K562 (cell line): Measurements from ENCODE around the gene SF3A2. TPM values are rescaled to one million over a fixed set of nuclear protein-coding genes. Genes with fewer than 3 reads are reported as not detected.

Source experiments
- ATAC-seq: fragments of 200-7000 bp; cut with Tn5 transposase; 3 replicates; pipeline ENCODE4 v1.9.1; 2020; ENCODE audit warnings: moderate library complexity
- BruUV-seq: library from RNA; stranded (reverse); fragments of 400-500 nt; replicated peaks from 2 replicates; lab custom pipeline; 2021; lab: Mats Ljungman, UMichigan
- CTCF ChIA-PET: fragments of 300-600 bp; formaldehyde crosslinking; extraction: SDS; loops from one replicate; lab custom pipeline; 2021; ENCODE audit warnings: low intra/inter-chr PET ratio; lab: Yijun Ruan, JAX
- POLR2A ChIA-PET: fragments of 300-600, 350-650 bp; sonication (Branson Sonifier 250); formaldehyde crosslinking; extraction: SDS; loops from one replicate; lab custom pipeline; 2021; ENCODE audit warnings: antibody characterized with exemption, inconsistent platforms; lab: Yijun Ruan, JAX
- DNase-seq, 4 experiments: peaks; one replicate each; pipeline versions ENCODE4 v3.0.0 to v3.0.0-alpha.2; 2011 to 2018; ENCODE audit warnings: low spot score in 3 of 4, mixed read lengths in 3 of 4; ENCODE audit errors: extremely low read depth in 1 of 4
- FAIRE-seq: peaks from 2 replicates; lab custom pipeline; 2011; peaks lifted over from hg19 to GRCh38; lab: Jason Lieb, UNC
- H2AFZ ChIP-seq: 2 replicates; pipeline ENCODE4 v1.6.0; 2011; ENCODE audit warnings: low read depth, low read length, control low read depth, inconsistent platforms
- H3K27ac ChIP-seq: fragments of 200-600 bp; 3 replicates; pipeline ENCODE4 v1.8.0; 2011; ENCODE audit warnings: low read depth, mild to moderate bottlenecking, control low read depth, inconsistent platforms, low read length, moderate library complexity, mixed read lengths; ENCODE audit errors: extremely low read depth
- H3K27me3 ChIP-seq, 2 experiments: fragments of 300-600 bp in 1 of 2; 2 replicates in 1 of 2; 3 replicates in 1 of 2; pipeline versions ENCODE4 v1.6.0 to v1.8.0; 2011; ENCODE audit warnings: inconsistent platforms in 2 of 2, low read length in 2 of 2, mild to moderate bottlenecking in 1 of 2, mixed read lengths in 1 of 2, moderate library complexity in 1 of 2; ENCODE audit not compliant: control insufficient read depth in 2 of 2, insufficient read depth in 2 of 2
- H3K36me3 ChIP-seq: fragments of 300-600 bp; 3 replicates; pipeline ENCODE4 v1.8.0; 2011; ENCODE audit warnings: mild to moderate bottlenecking, low read length, inconsistent platforms; ENCODE audit not compliant: control insufficient read depth, insufficient read depth
- H3K4me1 ChIP-seq, 2 experiments: fragments of 200-600 bp in 1 of 2; replicated peaks in 1 of 2; 2 replicates in 1 of 2; 3 replicates in 1 of 2; pipeline versions ENCODE4 v1.5.1 to v1.8.0; 2011; ENCODE audit warnings: inconsistent platforms in 2 of 2, low read length in 2 of 2, mild to moderate bottlenecking in 1 of 2, mixed read lengths in 1 of 2, moderate library complexity in 1 of 2; ENCODE audit not compliant: control insufficient read depth in 2 of 2, insufficient read depth in 2 of 2
- H3K4me2 ChIP-seq: 2 replicates; pipeline ENCODE4 v1.6.1; 2011; ENCODE audit warnings: low read length, control low read depth, inconsistent platforms, mixed read lengths; ENCODE audit not compliant: insufficient read depth
- H3K4me3 ChIP-seq: fragments of 200-600 bp; sonication (generic), shearing (Covaris generic); 2 replicates; pipeline ENCODE4 v1.5.1; 2016; ENCODE audit warnings: control low read depth, inconsistent platforms
- H3K79me2 ChIP-seq: fragments of 200-600 bp; 3 replicates; pipeline ENCODE4 v1.8.0; 2011; ENCODE audit warnings: low read length, inconsistent platforms; ENCODE audit not compliant: control insufficient read depth, insufficient read depth
- H3K9ac ChIP-seq, 2 experiments: 2 replicates each; pipeline versions ENCODE4 v1.6.0 to v1.6.1; 2011; ENCODE audit warnings: low read depth in 2 of 2, low read length in 2 of 2, control low read depth in 1 of 2, inconsistent platforms in 1 of 2, mild to moderate bottlenecking in 1 of 2, mixed read lengths in 1 of 2; ENCODE audit not compliant: insufficient read depth in 1 of 2
- H3K9me1 ChIP-seq: one replicate; pipeline ENCODE4 v1.6.0; 2011; ENCODE audit warnings: inconsistent platforms, mild to moderate bottlenecking, low read length, moderate library complexity; ENCODE audit not compliant: control insufficient read depth, insufficient read depth
- H3K9me3 ChIP-seq: replicated peaks from 2 replicates; pipeline ENCODE4 v1.5.1; 2011; ENCODE audit warnings: low read depth, low read length, inconsistent platforms; ENCODE audit not compliant: control insufficient read depth, insufficient read depth
- H4K20me1 ChIP-seq: replicated peaks from 2 replicates; pipeline ENCODE4 v1.6.1; 2011; ENCODE audit warnings: low read length, inconsistent platforms, mixed read lengths; ENCODE audit not compliant: control insufficient read depth, insufficient read depth
- ADNP ChIP-seq: fragments of 200-800 bp; sonication (Bioruptor generic); IDR thresholded peaks from 2 replicates; pipeline ENCODE4 v1.6.1; 2016; ENCODE audit warnings: missing genetic modification characterization, missing compliant biosample characterization
- ASH1L ChIP-seq: fragments of 450-650 bp; IDR thresholded peaks from 2 replicates; pipeline ENCODE4 v1.6.1; 2018; ENCODE audit warnings: borderline replicate concordance, mild to moderate bottlenecking, low read depth; ENCODE audit not compliant: partially characterized antibody
- FOXK2 ChIP-seq, 2 experiments: fragments of 450-650 bp; IDR thresholded peaks in 1 of 2; conservative IDR thresholded peaks in 1 of 2; 2 replicates each; pipeline ENCODE4 v1.6.1; 2016; ENCODE audit warnings: low read depth in 2 of 2, mild to moderate bottlenecking in 1 of 2
- HNRNPLL ChIP-seq: fragments of 200-400 bp; formaldehyde crosslinking; IDR thresholded peaks from 2 replicates; pipeline ENCODE4 v1.6.1; 2017; ENCODE audit warnings: low read length, low read depth, mild to moderate bottlenecking; ENCODE audit not compliant: poor library complexity, severe bottlenecking
- HNRNPUL1 ChIP-seq: fragments of 200-400 bp; formaldehyde crosslinking; IDR thresholded peaks from 2 replicates; pipeline ENCODE4 v1.6.1; 2017; ENCODE audit warnings: low read length
- MEF2D ChIP-seq: conservative IDR thresholded peaks from 2 replicates; pipeline ENCODE4 v1.6.1; 2016; ENCODE audit warnings: low read depth, missing genetic modification characterization, missing compliant biosample characterization
- MYNN ChIP-seq, 2 experiments: sonication (generic); formaldehyde crosslinking in 1 of 2; IDR thresholded peaks; 2 replicates each; pipeline versions ENCODE4 v1.5.0 to v1.6.1; 2016 to 2020; ENCODE audit warnings: antibody characterized with exemption in 1 of 2, missing genetic modification reagents in 1 of 2
- POLR2G ChIP-seq: fragments of 200-400 bp; formaldehyde crosslinking; IDR thresholded peaks from 2 replicates; pipeline ENCODE4 v1.6.1; 2017; ENCODE audit warnings: low read depth, mild to moderate bottlenecking, antibody characterized with exemption, low read length, moderate library complexity
- PTRF ChIP-seq: fragments of 450-650 bp; IDR thresholded peaks from 2 replicates; pipeline ENCODE4 v1.6.1; 2016; ENCODE audit warnings: mild to moderate bottlenecking, missing genetic modification characterization, missing compliant biosample characterization
- ZKSCAN3 ChIP-seq: fragments of 250-450 bp; sonication (Bioruptor Pico); IDR thresholded peaks from 2 replicates; pipeline ENCODE4 v1.4.0; 2020
- ZNF121 ChIP-seq: sonication (generic); formaldehyde crosslinking; conservative IDR thresholded peaks from 2 replicates; pipeline ENCODE4 v1.8.0; 2022; ENCODE audit warnings: missing genetic modification reagents
- ZNF133 ChIP-seq: fragments of 250-450 bp; sonication (Bioruptor Pico); IDR thresholded peaks from 2 replicates; pipeline ENCODE4 v1.4.0; 2020; ENCODE audit warnings: mild to moderate bottlenecking
- ZNF140 ChIP-seq: fragments of 250-450 bp; sonication (Bioruptor Pico); IDR thresholded peaks from 2 replicates; pipeline ENCODE4 v1.8.0; 2021; ENCODE audit warnings: moderate library complexity, mild to moderate bottlenecking, inconsistent platforms
- WGBS: fragments of 100-300 bp; shearing (Covaris generic); methylation state at CpG from one replicate; pipeline ENCODE4 v1.1.6; 2016; ENCODE audit warnings: low coverage, mixed read lengths; ENCODE audit not compliant: insufficient coverage; ENCODE audit errors: missing lambda C conversion rate; 5-methylcytosine and 5-hydroxymethylcytosine counted together
- in situ Hi-C: fragments of 300-500 bp; cut with MboI; formaldehyde crosslinking; loops from 4 replicates; pipeline ENCODE4 v1.15.0; 2018; ENCODE audit warnings: inconsistent platforms, mixed read lengths
- intact Hi-C: fragments of 100-400 bp; cut with micrococcal nuclease; formaldehyde crosslinking; loops from 2 replicates; pipeline ENCODE4 v1.14.2; 2022
- polyA plus RNA-seq, 8 experiments: library from polyadenylated mRNA; depleted of rRNA in 4 of 8; stranded (reverse) in 5 of 8; unstranded in 3 of 8; fragments of >200 nt; fragmentation: Nextera tagmentation in 2 of 8; fragmentation: Illumina TruSeq in 1 of 8; extraction: Ambion mirVana in 2 of 8; extraction: Trizol in 1 of 8; gene quantifications; 2 replicates each; pipeline versions ENCODE4 v1.2.1 to v1.2.3, GENCODE V29; 2011 to 2014; ENCODE audit warnings: inconsistent platforms in 1 of 8, missing spikeins in 1 of 8
- total RNA-seq, 7 experiments: library from RNA; depleted of rRNA in 6 of 7; stranded (reverse); fragments of >200 nt in 6 of 7; fragmentation: Illumina TruSeq in 2 of 7; extraction: Trizol in 2 of 7; gene quantifications; 2 replicates each; pipeline versions ENCODE4 v1.2.1 to v1.2.3, GENCODE V29; 2011 to 2021; ENCODE audit warnings: low replicate concordance in 1 of 7
- TF ChIP-seq, protein P1 (sequence below): fragments of 250-450 bp; sonication (Bioruptor Pico); IDR thresholded peaks from 2 replicates; pipeline ENCODE4 v1.8.0; 2022; ENCODE audit warnings: moderate library complexity, mild to moderate bottlenecking, inconsistent platforms
- TF ChIP-seq, protein P2 (sequence below): fragments of 450-650 bp; IDR thresholded peaks from 2 replicates; pipeline ENCODE4 v1.6.1; 2016; ENCODE audit warnings: borderline replicate concordance
- TF ChIP-seq, protein P3 (sequence below): sonication (generic); formaldehyde crosslinking; IDR thresholded peaks from 2 replicates; pipeline ENCODE4 v1.8.1; 2023; ENCODE audit warnings: mild to moderate bottlenecking, missing genetic modification reagents
- TF ChIP-seq, protein P4 (sequence below): sonication (generic); formaldehyde crosslinking; IDR thresholded peaks from 2 replicates; pipeline ENCODE4 v1.8.1; 2023; ENCODE audit warnings: mild to moderate bottlenecking, missing genetic modification reagents, moderate library complexity

Gene SF3A2
- total and polyA plus RNA-seq, 9 of the 15 experiments (the other 6 are each of a cell fraction or from before 2014, with no cell fraction given), result 0.17 to 194 (median 22.8) TPM

DNA sequence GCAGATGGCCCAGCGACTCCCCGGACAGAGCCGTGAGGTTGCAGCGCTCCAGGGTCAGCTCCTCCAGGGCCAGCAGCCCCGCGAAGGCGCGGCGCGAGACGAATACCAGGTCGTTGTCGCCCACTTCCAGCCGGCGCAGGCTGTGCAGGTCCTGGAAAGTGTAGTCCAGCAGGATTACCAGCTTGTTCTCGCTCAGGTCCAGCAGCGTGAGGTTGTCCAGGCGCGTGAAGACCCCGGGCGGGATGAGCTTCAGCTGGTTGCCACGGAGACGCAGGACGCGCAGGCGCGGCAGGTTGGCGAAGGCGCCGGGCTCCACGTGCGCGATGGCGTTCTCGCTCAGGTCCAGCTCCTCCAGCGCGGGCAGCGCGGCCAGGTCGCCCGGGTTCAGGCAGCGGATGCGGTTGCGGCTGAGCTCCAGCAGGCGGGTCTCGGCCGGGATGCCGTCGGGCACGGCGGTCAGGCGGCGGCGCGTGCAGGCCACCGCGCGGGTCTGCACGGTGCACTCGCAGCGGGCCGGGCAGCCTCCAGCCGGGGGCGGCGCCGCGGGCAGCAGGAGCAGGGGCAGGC lies 54.6 kb downstream of the SF3A2 start:
- H3K4me2 ChIP-seq, result no peak overlapping the region
- no peak overlapping the region for H2AFZ ChIP-seq
- H3K9me1 ChIP-seq, result peaks cover 2% of the 10 kb centered on the region
- TF ChIP-seq ZNF121 (CRISPR knock-in tag) (no peak), ZNF140 (CRISPR knock-in tag) (no peak), ZKSCAN3 (no peak), MEF2D (tag) (no peak), ZNF133 (CRISPR knock-in tag) (no peak), HNRNPUL1 (no peak), MYNN (IDR thresholded peaks at IDR 0.05) (no peak), MYNN (CRISPR knock-in tag; IDR thresholded peaks at IDR 0.05) (no peak), ADNP (tag) (no peak), ASH1L (no peak), FOXK2 (conservative IDR thresholded peaks at IDR 0.05 in 1 of 2, IDR thresholded peaks at IDR 0.05 in 1 of 2; ENCODE audit: low read depth in 2 of 2) (no peak), PTRF (tag) (no peak), HNRNPLL (no peak), POLR2G (0 out of 2 replicates have a peak, but pooled peaks have one; percentile 47)
- TF ChIP-seq, protein P1, sequence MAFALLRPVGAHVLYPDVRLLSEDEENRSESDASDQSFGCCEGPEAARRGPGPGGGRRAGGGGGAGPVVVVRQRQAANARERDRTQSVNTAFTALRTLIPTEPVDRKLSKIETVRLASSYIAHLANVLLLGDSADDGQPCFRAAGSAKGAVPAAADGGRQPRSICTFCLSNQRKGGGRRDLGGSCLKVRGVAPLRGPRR (CRISPR knock-in tag), result no peak
- TF ChIP-seq, protein P2, sequence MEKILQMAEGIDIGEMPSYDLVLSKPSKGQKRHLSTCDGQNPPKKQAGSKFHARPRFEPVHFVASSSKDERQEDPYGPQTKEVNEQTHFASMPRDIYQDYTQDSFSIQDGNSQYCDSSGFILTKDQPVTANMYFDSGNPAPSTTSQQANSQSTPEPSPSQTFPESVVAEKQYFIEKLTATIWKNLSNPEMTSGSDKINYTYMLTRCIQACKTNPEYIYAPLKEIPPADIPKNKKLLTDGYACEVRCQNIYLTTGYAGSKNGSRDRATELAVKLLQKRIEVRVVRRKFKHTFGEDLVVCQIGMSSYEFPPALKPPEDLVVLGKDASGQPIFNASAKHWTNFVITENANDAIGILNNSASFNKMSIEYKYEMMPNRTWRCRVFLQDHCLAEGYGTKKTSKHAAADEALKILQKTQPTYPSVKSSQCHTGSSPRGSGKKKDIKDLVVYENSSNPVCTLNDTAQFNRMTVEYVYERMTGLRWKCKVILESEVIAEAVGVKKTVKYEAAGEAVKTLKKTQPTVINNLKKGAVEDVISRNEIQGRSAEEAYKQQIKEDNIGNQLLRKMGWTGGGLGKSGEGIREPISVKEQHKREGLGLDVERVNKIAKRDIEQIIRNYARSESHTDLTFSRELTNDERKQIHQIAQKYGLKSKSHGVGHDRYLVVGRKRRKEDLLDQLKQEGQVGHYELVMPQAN, result no peak
- TF ChIP-seq, protein P3, sequence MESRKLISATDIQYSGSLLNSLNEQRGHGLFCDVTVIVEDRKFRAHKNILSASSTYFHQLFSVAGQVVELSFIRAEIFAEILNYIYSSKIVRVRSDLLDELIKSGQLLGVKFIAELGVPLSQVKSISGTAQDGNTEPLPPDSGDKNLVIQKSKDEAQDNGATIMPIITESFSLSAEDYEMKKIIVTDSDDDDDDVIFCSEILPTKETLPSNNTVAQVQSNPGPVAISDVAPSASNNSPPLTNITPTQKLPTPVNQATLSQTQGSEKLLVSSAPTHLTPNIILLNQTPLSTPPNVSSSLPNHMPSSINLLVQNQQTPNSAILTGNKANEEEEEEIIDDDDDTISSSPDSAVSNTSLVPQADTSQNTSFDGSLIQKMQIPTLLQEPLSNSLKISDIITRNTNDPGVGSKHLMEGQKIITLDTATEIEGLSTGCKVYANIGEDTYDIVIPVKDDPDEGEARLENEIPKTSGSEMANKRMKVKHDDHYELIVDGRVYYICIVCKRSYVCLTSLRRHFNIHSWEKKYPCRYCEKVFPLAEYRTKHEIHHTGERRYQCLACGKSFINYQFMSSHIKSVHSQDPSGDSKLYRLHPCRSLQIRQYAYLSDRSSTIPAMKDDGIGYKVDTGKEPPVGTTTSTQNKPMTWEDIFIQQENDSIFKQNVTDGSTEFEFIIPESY (CRISPR knock-in tag), result peak; percentile 61
- TF ChIP-seq, protein P4, sequence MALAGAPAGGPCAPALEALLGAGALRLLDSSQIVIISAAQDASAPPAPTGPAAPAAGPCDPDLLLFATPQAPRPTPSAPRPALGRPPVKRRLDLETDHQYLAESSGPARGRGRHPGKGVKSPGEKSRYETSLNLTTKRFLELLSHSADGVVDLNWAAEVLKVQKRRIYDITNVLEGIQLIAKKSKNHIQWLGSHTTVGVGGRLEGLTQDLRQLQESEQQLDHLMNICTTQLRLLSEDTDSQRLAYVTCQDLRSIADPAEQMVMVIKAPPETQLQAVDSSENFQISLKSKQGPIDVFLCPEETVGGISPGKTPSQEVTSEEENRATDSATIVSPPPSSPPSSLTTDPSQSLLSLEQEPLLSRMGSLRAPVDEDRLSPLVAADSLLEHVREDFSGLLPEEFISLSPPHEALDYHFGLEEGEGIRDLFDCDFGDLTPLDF, result no peak
- no peaks in the 10 kb centered on the region for H4K20me1 ChIP-seq
- no peaks in the 10 kb centered on the region for H3K36me3 ChIP-seq
- intact Hi-C loops, result no loop called here
- H3K4me3 ChIP-seq, result no peak overlapping the region
- peaks cover 10 to 56% of the 10 kb centered on the region in 2 experiments for H3K4me1 ChIP-seq
- 98% methylated on average over 33 of the region's 67 CpGs for WGBS
- no peak for FAIRE-seq
- POLR2A ChIA-PET, result interaction anchor here (0.6 to 2.3 kb wide), 5 partner anchors 9 to 103 kb away, joined by 3 to 10 read pairs (median 3); partner anchors contain the start of gene PEAK3
- no peak overlapping the region for H3K27ac ChIP-seq
- H3K9ac ChIP-seq, result no peak overlapping the region
- DNase-seq, result no peak
- H3K9me3 ChIP-seq, result no peaks in the 10 kb centered on the region
- BruUV-seq, result no TSS peak
- CTCF ChIA-PET, result no interaction called here
- in situ Hi-C loops, result no loop called here
- no peak for ATAC-seq
- H3K27me3 ChIP-seq, result no peaks in the 10 kb centered on the region
- no peaks in the 10 kb centered on the region for H3K79me2 ChIP-seq
